Chondrocyte (in vitro differentiated cells): ENCODE data around the gene DLG2. TPM values are rescaled to one million over a fixed set of nuclear protein-coding genes. Genes with fewer than 3 reads are reported as not detected.

Source experiments
- DNase-seq: peaks from one replicate; pipeline ENCODE4 v3.0.0; 2021; ENCODE audit warnings: mixed read lengths, low spot score
- H3K27ac Mint-ChIP-seq: one replicate; pipeline ENCODE4 v1.8.0; 2021; ENCODE audit warnings: mild to moderate bottlenecking, moderate library complexity, mixed read lengths; ENCODE audit not compliant: unreplicated experiment
- H3K27me3 Mint-ChIP-seq: 2 replicates; pipeline ENCODE4 v1.8.0; 2021; ENCODE audit warnings: low read depth, mixed read lengths
- H3K36me3 Mint-ChIP-seq: 2 replicates; pipeline ENCODE4 v1.8.0; 2021; ENCODE audit warnings: low read depth, mixed read lengths
- H3K4me1 Mint-ChIP-seq: 2 replicates; pipeline ENCODE4 v1.8.0; 2021; ENCODE audit warnings: low read depth, mild to moderate bottlenecking, mixed read lengths
- H3K4me3 Mint-ChIP-seq: one replicate; pipeline ENCODE4 v1.8.0; 2021; ENCODE audit warnings: mild to moderate bottlenecking, moderate library complexity, mixed read lengths; ENCODE audit not compliant: unreplicated experiment
- H3K9me3 Mint-ChIP-seq: 2 replicates; pipeline ENCODE4 v1.8.0; 2021; ENCODE audit warnings: low read depth, mixed read lengths
- total RNA-seq: library from RNA; stranded (reverse); gene quantifications from 3 replicates; pipeline ENCODE4 v1.2.1, GENCODE V29; 2021
- TF ChIP-seq, protein P1 (sequence below): fragments of 200-600 bp; sonication (generic); IDR thresholded peaks from 2 replicates; pipeline ENCODE4 v1.5.0; 2021; ENCODE audit warnings: antibody characterized with exemption, mild to moderate bottlenecking, moderate library complexity

The DLG2 gene
- total RNA-seq, 1 donor from 2014 or later = 1.3 TPM

DNA sequence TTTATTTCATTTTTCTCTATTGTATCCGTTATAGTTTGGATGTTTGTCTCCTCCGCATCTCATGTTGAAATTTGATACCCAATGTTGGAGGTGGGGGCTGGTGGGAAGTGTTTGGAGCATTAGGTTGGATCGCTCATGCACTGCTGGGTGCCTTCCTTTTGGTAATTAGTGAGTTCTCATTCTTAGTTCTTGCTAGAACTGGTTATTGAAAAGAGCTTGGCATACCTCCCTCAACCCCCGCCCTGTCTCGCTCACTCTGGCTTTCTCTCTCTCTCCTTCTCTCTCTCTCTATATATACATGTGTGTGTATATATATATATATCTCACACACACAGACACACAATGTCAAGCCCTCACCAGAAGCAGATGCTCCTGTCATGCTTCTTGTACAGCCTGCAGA lies 978.7 kb downstream of the DLG2 start:
- H3K9me3 Mint-ChIP-seq = peaks cover 3% of the 10 kb centered on the region
- TF ChIP-seq, protein P1, sequence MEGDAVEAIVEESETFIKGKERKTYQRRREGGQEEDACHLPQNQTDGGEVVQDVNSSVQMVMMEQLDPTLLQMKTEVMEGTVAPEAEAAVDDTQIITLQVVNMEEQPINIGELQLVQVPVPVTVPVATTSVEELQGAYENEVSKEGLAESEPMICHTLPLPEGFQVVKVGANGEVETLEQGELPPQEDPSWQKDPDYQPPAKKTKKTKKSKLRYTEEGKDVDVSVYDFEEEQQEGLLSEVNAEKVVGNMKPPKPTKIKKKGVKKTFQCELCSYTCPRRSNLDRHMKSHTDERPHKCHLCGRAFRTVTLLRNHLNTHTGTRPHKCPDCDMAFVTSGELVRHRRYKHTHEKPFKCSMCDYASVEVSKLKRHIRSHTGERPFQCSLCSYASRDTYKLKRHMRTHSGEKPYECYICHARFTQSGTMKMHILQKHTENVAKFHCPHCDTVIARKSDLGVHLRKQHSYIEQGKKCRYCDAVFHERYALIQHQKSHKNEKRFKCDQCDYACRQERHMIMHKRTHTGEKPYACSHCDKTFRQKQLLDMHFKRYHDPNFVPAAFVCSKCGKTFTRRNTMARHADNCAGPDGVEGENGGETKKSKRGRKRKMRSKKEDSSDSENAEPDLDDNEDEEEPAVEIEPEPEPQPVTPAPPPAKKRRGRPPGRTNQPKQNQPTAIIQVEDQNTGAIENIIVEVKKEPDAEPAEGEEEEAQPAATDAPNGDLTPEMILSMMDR = no peak
- no peaks in the 10 kb centered on the region for H3K4me1 Mint-ChIP-seq
- H3K36me3 Mint-ChIP-seq = no peaks in the 10 kb centered on the region
- peaks cover 16% of the 10 kb centered on the region for H3K27me3 Mint-ChIP-seq
- no peak overlapping the region for H3K4me3 Mint-ChIP-seq
- no peak overlapping the region for H3K27ac Mint-ChIP-seq
- no peak for DNase-seq

DNA sequence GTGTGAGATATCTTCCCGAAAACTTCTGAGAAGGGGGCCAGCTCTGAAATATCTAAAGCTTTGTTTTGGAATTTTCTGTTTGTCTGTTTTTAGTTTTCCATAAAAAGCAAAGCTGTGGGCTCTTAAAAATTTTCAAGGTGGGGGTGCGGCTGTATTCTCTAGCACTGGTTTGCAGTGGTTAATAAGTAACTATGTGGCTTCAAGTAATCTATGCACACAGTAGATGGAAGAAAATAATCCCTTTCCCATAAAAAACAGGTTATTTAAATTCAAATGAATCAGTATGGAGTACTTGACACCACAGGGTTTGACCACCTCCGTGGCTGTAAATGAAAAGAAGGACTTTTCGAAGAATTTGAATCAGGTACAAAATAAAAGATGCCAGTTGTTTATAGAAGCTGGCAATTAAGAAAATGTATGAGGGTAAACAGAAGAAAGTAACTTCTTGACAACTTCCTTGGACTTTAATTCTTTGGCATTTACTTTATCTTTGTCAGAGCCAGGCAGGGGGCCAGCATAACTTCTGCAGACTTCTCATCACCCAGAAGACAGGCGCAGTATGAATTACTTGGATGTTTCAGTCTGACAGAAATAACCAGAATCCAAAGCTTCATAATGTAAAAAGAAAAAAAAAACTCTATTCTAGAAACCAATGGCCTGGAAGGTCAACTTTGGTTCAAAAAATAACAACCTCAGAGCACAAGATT lies 981.0 kb downstream of the DLG2 start:
- Mint-ChIP-seq H3K27ac (no peak overlapping the region), H3K9me3 (peaks cover 3% of the 10 kb centered on the region), H3K4me3 (no peak overlapping the region), H3K27me3 (peaks cover 16% of the 10 kb centered on the region), H3K36me3 (no peaks in the 10 kb centered on the region), H3K4me1 (no peaks in the 10 kb centered on the region)
- DNase-seq = no peak
- TF ChIP-seq, protein P1 = no peak

DNA sequence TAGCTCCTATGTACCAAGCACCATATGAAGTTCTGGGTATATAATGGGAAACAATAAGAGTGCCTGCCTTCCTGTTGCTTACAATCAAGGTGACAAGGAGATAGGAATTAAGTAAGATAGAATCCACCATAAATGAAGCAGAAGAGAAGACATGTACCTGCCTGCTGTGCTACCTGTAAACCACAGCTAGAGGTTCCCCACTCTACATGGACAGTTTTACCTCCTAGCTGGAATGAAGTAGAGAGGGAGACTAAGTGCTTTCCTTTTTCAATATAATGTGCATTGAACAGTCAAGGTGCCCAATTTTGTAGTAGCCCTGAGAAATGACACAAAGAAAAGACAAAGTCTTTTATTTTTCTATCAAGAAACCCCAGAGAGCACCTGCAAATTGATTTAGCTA lies 984.6 kb downstream of the DLG2 start:
- Mint-ChIP-seq H3K4me1 (no peaks in the 10 kb centered on the region), H3K4me3 (no peak overlapping the region), H3K27me3 (no peaks in the 10 kb centered on the region), H3K9me3 (peaks cover 3% of the 10 kb centered on the region), H3K36me3 (no peaks in the 10 kb centered on the region), H3K27ac (no peak overlapping the region)
- DNase-seq = no peak
- TF ChIP-seq, protein P1 = no peak

DNA sequence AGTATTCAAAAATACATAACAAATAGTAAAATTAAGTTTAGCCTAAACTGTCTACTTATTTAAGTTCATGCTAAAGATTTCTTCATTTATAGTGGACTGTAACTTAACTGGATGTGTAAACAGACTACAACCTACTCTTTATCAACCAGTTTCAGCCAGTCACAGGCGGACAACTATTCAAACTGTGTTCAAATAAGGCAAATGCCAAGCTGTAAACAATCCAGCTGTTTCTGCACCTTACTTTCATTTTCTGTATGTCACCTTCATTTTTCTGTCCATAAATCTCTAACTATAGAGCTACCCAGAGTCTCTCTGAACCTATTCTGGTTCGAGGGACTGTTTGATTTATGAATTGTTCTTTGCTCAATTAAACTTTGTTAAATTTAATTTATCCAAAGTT lies 992.8 kb downstream of the DLG2 start:
- Mint-ChIP-seq H3K36me3 (no peaks in the 10 kb centered on the region), H3K27me3 (peaks cover 4% of the 10 kb centered on the region), H3K9me3 (no peaks in the 10 kb centered on the region), H3K4me1 (no peaks in the 10 kb centered on the region), H3K27ac (no peak overlapping the region), H3K4me3 (no peak overlapping the region)
- DNase-seq = no peak
- TF ChIP-seq, protein P1 = no peak

DNA sequence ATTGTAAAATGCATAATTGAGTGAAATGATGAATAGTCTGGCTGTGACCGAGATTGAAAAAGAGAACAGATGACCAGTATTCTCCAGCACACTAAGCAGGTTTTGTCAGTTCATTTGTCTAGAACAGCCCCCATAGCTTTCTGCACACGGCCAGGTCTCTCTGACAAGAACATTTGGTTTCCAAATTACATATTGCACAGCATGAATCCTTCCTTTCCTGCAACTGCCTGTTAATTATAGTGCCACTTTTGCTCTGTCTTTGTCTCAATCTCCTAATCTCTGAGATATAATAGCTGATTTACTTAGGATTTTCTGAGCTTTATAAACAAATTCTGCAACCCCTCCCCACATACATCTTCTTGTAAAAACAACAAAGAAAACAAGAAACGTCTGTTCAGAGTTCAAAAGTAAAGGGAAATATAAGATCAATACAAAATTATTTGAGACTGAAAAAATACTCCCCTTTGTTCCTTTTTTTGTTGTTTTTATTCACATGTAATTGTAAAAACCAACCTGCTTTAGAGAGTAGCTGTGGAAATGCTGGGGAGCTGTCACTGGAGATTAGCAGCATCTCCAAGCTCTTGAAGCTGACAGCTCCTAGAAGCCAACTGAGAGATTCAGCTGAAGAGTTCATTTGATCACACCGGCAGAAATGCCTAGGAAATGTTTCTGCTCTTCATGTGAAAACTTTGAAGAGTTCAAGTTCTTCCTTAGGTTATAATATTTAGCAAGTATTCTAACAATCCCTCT lies 998.1 kb downstream of the DLG2 start:
- Mint-ChIP-seq H3K9me3 (no peaks in the 10 kb centered on the region), H3K27ac (no peak overlapping the region), H3K27me3 (peaks cover 4% of the 10 kb centered on the region), H3K4me1 (no peaks in the 10 kb centered on the region), H3K36me3 (no peaks in the 10 kb centered on the region), H3K4me3 (no peak overlapping the region)
- TF ChIP-seq, protein P1 = no peak
- no peak for DNase-seq
